Skeletal muscle satellite cell (primary cell): ENCODE data around the gene ZBTB8A. TPM values are rescaled to one million over a fixed set of nuclear protein-coding genes. Genes with fewer than 3 reads are reported as not detected.

Experiments
- H3K27me3 ChIP-seq: 2 replicates; pipeline ENCODE4 v1.7.0; 2013; ENCODE audit warnings: low read length; ENCODE audit not compliant: control insufficient read depth, insufficient read depth
- H3K36me3 ChIP-seq: 2 replicates; pipeline ENCODE4 v1.7.0; 2013; ENCODE audit warnings: mild to moderate bottlenecking, control low read depth, low read length; ENCODE audit not compliant: insufficient read depth
- H3K4me1 ChIP-seq: 2 replicates; pipeline ENCODE4 v1.7.0; 2013; ENCODE audit warnings: low read length; ENCODE audit not compliant: control insufficient read depth, insufficient read depth
- H3K4me2 ChIP-seq: 2 replicates; pipeline ENCODE4 v1.7.0; 2013; ENCODE audit warnings: mild to moderate bottlenecking, low read length
- H3K4me3 ChIP-seq: 2 replicates; pipeline ENCODE4 v1.7.0; 2013; ENCODE audit warnings: low read length
- H3K9ac ChIP-seq: 2 replicates; pipeline ENCODE4 v1.7.0; 2013; ENCODE audit warnings: mild to moderate bottlenecking, low read depth, low read length, moderate library complexity
- H3K9me3 ChIP-seq: replicated peaks from 2 replicates; pipeline ENCODE4 v1.7.0; 2013; ENCODE audit warnings: mild to moderate bottlenecking, control low read depth, low read length
- total RNA-seq: library from RNA; depleted of rRNA; stranded (reverse); fragments of >200 nt; gene quantifications from 2 replicates; pipeline ENCODE4 v1.2.3, GENCODE V29; 2012; rRNA removed

ZBTB8A gene
- 2.2 and 3.0 TPM in 2 replicates for total RNA-seq

GRCh38 chr1:32538887-32539583 lies at the start of gene ZBTB8A:
Gene ZBTB8A (plus strand): TSS chr1:32539427. CDS start chr1:32592932, 53,505 bp downstream.
- Histone ChIP-seq H3K9me3 (no peaks in the 10 kb centered on the region), H3K27me3 (peaks cover 12% of the 10 kb centered on the region), H3K4me3 (peak within 1 kb of the TSS; percentile 72), H3K9ac (peak within 1 kb of the TSS; percentile 79), H3K4me2 (peak within 1 kb of the TSS; percentile 99), H3K36me3 (no peaks in the 10 kb centered on the region), H3K4me1 (peaks cover 14% of the 10 kb centered on the region)

- H3K4me3 ChIP-seq = no peak overlapping the region
- H3K36me3 ChIP-seq = no peaks in the 10 kb centered on the region
Measured at GRCh38 chr1:32489774-32490454, 49.3 kb upstream of the ZBTB8A start.

GRCh38 chr1:32491386-32491785 lies 47.8 kb upstream of the ZBTB8A start:
- Histone ChIP-seq H3K4me1 (no peaks in the 10 kb centered on the region), H3K27me3 (peaks cover 3% of the 10 kb centered on the region), H3K4me3 (no peak overlapping the region), H3K9ac (no peak overlapping the region), H3K4me2 (no peak overlapping the region), H3K9me3 (no peaks in the 10 kb centered on the region), H3K36me3 (no peaks in the 10 kb centered on the region)

More at GRCh38 chr1:32489774-32490454, 49.3 kb upstream of the ZBTB8A start:
- H3K9ac ChIP-seq = no peak overlapping the region
- no peaks in the 10 kb centered on the region for H3K4me1 ChIP-seq
- H3K27me3 ChIP-seq = peaks cover 8% of the 10 kb centered on the region
- H3K4me2 ChIP-seq = no peak overlapping the region
- no peaks in the 10 kb centered on the region for H3K9me3 ChIP-seq

GRCh38 chr1:32494196-32494595 lies 45.0 kb upstream of the ZBTB8A start:
- no peaks in the 10 kb centered on the region for H3K4me1 ChIP-seq
- no peak overlapping the region for H3K4me2 ChIP-seq
- H3K4me3 ChIP-seq = no peak overlapping the region
- H3K27me3 ChIP-seq = no peaks in the 10 kb centered on the region
- H3K36me3 ChIP-seq = no peaks in the 10 kb centered on the region
- H3K9me3 ChIP-seq = no peaks in the 10 kb centered on the region
- no peak overlapping the region for H3K9ac ChIP-seq

- no peaks in the 10 kb centered on the region for H3K27me3 ChIP-seq
- H3K36me3 ChIP-seq = no peaks in the 10 kb centered on the region
- H3K4me3 ChIP-seq = no peak overlapping the region
- no peaks in the 10 kb centered on the region for H3K4me1 ChIP-seq
- no peak overlapping the region for H3K4me2 ChIP-seq
- no peaks in the 10 kb centered on the region for H3K9me3 ChIP-seq
- H3K9ac ChIP-seq = no peak overlapping the region
Measured at GRCh38 chr1:32494711-32495337, 44.4 kb upstream of the ZBTB8A start.

GRCh38 chr1:32496127-32496526 lies 43.1 kb upstream of the ZBTB8A start:
- Histone ChIP-seq H3K4me1 (peaks cover 4% of the 10 kb centered on the region), H3K9me3 (no peaks in the 10 kb centered on the region), H3K4me2 (peak overlapping the region; percentile 71), H3K27me3 (no peaks in the 10 kb centered on the region), H3K9ac (peak overlapping the region; percentile 31), H3K36me3 (no peaks in the 10 kb centered on the region), H3K4me3 (peak overlapping the region; percentile 36)

- no peak overlapping the region for H3K4me2 ChIP-seq
- H3K9me3 ChIP-seq = no peaks in the 10 kb centered on the region
- H3K27me3 ChIP-seq = no peaks in the 10 kb centered on the region
- H3K36me3 ChIP-seq = no peaks in the 10 kb centered on the region
- no peak overlapping the region for H3K9ac ChIP-seq
- H3K4me1 ChIP-seq = peaks cover 7% of the 10 kb centered on the region
- no peak overlapping the region for H3K4me3 ChIP-seq
Measured at GRCh38 chr1:32498751-32499150, 40.5 kb upstream of the ZBTB8A start.

- Histone ChIP-seq H3K4me3 (peak overlapping the region; percentile 76), H3K9ac (peak overlapping the region; percentile 85), H3K4me2 (peak overlapping the region; percentile 91), H3K9me3 (no peaks in the 10 kb centered on the region), H3K36me3 (no peaks in the 10 kb centered on the region), H3K27me3 (no peaks in the 10 kb centered on the region), H3K4me1 (peaks cover 7% of the 10 kb centered on the region)
Measured at GRCh38 chr1:32500387-32501209, 38.6 kb upstream of the ZBTB8A start.

- H3K4me2 ChIP-seq = no peak overlapping the region
- no peaks in the 10 kb centered on the region for H3K27me3 ChIP-seq
- H3K4me1 ChIP-seq = peaks cover 7% of the 10 kb centered on the region
- H3K9ac ChIP-seq = no peak overlapping the region
- no peaks in the 10 kb centered on the region for H3K36me3 ChIP-seq
- no peaks in the 10 kb centered on the region for H3K9me3 ChIP-seq
- no peak overlapping the region for H3K4me3 ChIP-seq
Measured at GRCh38 chr1:32501865-32502264, 37.4 kb upstream of the ZBTB8A start.

- Histone ChIP-seq H3K4me3 (no peak overlapping the region), H3K27me3 (no peaks in the 10 kb centered on the region), H3K36me3 (no peaks in the 10 kb centered on the region), H3K4me1 (peaks cover 7% of the 10 kb centered on the region), H3K9me3 (no peaks in the 10 kb centered on the region), H3K4me2 (no peak overlapping the region), H3K9ac (no peak overlapping the region)
Measured at GRCh38 chr1:32503153-32503552, 36.1 kb upstream of the ZBTB8A start.

- no peaks in the 10 kb centered on the region for H3K4me1 ChIP-seq
- no peaks in the 10 kb centered on the region for H3K36me3 ChIP-seq
- H3K27me3 ChIP-seq = no peaks in the 10 kb centered on the region
- H3K4me3 ChIP-seq = no peak overlapping the region
- no peak overlapping the region for H3K9ac ChIP-seq
- H3K9me3 ChIP-seq = no peaks in the 10 kb centered on the region
- no peak overlapping the region for H3K4me2 ChIP-seq
Measured at GRCh38 chr1:32507021-32507420, 32.2 kb upstream of the ZBTB8A start.
